HG02840 (cell line): ENCODE results near the gene RCBTB2.

ENCODE experiments used
- ATAC-seq: cut with Tn5 transposase; IDR thresholded peaks from one replicate; pipeline ENCODE4 v1.9.1; 2021; ENCODE audit warnings: mild to moderate bottlenecking, moderate library complexity, moderate number of reproducible peaks; ENCODE audit not compliant: unreplicated experiment, low FRiP score

Gene RCBTB2

GRCh38 chr13:48532256-48532505 lies 699 bp downstream of the RCBTB2 start:
- ATAC-seq = peak; percentile 12

DNA sequence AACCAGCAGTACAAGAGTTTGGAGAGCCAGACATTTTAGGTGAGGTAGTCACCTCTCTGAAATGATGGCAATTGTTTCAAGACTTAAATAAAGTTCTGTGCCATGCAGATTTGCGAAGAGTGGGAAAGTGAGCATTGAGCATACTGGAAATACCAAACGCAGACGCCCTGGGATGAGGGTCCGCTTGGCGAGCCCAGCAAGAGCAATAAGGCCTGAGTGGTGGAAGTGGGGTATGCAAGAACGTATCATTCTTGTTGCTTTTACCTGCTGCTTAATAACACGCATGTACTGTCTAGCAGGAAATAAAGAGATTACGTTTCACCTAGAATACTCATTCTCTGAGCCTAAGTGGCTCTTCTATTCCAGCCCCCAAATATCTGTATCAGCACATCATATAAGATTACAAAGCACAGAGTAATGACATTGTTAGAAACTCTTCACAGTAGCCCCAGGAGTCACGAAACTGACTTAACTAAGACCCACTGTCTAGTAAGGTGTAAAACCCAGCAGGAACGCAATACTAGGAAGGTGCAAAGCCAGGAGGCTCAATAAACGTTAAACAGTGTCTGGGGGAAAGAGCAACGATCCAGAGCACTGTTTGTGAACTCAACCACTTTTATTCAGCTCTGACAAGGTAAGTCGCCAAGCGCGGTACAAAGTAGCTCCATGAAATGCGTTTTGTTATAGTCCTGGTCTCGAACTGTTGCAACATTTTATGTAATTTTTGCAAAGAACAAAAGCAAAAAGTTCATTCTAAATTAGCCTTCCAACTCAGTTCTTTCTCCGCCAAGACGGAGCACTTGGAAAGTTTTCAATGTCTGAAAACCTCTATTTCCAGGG lies 1.2 kb downstream of the RCBTB2 start:
- no peak for ATAC-seq

DNA sequence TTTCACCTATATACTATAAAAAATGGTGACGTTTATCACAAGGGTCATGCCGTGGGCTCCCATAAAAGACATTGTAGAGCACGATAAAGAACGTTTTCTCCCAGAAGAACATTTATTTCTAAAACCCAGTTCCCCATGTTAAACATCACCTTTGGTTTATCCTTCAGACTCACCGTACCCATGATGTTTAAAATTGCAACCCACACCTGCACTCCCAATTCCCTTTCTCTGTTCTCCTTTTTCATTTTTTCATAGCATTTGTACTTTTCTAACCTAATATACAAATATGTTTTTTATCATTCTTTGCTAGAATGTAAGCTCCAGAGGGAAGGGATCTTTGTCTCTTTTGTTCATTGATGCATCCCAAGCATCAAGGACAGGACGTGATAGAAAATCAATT lies 2.0 kb downstream of the RCBTB2 start:
- ATAC-seq = no peak

GRCh38 chr13:48528720-48529119 lies 4.2 kb downstream of the RCBTB2 start:
- no peak for ATAC-seq

DNA sequence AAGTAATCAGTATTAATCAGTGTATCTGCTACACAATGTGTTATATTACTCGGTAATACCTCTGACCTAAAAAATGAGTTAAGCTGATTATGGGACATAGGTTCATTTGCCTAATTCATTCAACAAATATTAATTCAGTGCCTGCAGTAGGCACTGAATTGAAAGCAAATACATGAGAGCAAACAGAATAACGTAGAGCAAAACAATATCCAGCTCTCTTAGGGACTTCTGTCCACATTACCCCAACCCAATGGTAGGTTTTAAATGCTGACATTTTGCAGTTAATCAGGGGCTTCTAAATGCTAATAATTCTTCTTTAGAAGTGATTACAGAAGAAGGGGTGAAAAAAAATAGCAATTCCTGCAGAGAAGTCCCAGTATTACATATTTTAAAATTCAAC lies 4.9 kb downstream of the RCBTB2 start:
- ATAC-seq = no peak

DNA sequence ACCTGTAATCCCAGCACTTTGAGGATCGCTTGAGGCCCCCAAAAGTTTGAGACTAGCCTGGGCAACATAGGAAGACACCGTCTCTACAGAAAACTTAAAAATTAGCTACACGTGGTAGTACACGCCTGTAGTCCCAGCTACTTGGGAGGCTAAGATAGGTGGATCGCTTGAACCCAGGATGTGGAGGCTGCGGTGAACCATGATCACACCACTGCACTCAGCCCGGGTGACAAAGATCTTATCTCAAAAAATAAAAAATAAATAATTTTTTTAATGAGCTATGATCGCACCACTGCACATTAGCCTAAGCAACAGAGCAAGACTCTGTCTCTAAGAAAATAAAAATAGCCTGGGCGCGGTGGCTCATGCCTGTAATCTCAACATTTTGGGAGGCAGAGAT lies 6.6 kb downstream of the RCBTB2 start:
- ATAC-seq = no peak

- no peak for ATAC-seq
Measured at GRCh38 chr13:48518083-48518482, 14.8 kb downstream of the RCBTB2 start.

- ATAC-seq = no peak
Measured at GRCh38 chr13:48515732-48516131, 17.1 kb downstream of the RCBTB2 start.

DNA sequence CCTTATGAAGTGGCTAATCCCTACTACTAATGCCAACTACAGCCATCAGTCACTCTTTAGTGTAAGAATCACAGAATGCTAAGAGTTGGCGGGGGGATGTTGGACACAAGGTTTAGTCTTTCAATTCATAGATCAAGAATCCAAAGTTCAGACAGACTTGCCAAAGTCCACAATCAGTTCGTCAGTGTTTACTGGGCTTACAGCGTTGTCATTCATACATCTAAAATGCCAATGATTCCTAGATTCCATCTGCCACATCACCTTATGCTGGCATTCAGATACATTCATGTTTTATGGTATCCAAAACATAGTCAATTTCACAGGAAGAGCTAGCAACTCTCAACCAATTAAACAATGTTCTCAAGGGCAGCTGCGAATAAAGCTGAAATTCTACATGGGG lies 18.1 kb downstream of the RCBTB2 start:
- ATAC-seq = no peak

DNA sequence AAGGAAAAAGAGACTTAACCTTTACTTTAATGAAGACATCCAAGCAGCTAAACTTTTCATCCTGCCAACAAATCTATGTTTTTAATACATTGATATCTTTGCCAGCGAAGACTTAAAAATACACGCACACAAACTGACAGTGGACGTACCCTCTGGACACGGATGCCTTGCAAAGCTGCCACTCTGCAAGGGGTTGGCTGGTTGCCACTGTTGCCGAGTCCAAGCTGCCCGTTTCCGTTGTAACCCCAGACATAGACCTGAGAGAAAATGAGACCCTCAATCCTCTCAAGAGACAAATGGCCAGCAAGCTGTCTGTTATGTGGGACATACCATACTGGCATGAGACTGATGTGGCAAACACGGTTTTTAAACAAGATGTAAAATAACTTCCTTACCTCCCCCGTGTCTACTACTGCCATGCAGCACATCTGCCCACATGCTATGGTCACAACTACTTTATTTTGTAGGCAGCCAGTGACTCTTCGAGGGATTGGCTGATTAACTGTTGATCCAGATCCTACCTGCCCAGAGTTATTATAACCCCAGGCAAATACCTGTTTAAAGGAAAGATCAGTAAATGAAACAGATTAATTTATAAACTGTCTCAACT lies 21.2 kb downstream of the RCBTB2 start:
- ATAC-seq = no peak

DNA sequence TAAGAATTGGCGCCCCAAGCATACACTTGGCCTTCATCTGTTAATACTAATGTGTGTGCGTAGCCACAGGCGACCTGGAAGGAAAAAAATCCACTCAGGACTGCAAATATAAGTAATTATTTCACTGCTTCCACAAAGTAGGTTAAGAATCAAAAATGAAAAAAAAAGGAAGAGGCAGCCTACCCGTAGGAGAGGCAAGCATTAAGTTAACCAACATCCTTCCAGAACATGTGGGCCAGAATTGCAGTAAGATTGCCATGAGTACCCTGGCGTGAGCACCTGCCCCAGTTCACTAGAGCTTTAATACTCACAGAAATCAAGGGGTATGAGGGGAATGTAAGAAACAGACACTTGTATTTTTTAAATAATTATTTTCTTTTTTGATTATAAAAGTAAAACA lies 22.2 kb downstream of the RCBTB2 start:
- ATAC-seq = no peak

DNA sequence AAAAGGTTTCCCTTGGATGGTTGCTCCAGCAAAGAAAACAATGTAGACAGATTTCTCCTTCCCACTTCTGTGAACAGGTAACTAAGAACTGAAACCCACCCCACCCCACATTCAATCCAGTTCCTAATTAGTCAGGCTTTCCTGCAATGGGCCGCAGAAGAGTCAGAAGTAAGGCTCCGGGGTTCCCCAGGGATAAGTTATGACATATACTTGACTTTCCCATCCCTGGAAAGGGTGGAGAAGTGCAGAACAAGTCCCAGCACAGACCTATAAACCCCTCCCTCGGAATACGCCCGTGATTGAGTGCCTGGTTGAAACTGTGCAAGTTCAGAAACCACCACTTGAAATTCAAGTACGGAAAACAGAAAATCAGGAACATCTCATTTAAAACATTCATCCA lies 24.9 kb downstream of the RCBTB2 start:
- ATAC-seq = no peak

- ATAC-seq = no peak
Measured at GRCh38 chr13:48507021-48507420, 25.9 kb downstream of the RCBTB2 start.

GRCh38 chr13:48506092-48506701 lies 26.7 kb downstream of the RCBTB2 start:
- ATAC-seq = peak; percentile 26

DNA sequence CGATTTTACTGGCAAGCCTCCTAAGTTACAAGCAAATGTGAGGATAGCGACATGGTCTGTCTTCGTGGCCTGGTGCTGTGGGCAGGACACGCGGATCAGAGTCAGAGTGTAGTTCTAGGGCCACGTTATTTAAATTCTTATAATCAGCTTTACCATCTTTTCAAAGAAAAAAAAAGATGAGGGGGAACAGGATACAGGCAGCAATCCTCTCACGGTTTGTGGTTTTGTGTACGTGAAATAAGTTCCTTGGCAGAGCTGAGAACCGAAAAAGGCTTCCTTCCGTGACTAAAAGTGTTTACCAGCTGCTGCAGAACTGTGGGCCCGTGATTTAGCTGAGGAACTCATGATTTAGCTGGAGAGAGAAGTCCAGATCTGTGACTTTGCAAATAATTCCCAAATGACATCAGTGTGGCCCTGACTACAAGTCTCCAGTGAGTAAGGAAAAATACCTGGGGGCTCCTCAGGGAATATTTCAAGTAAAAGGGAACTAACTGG lies 27.2 kb downstream of the RCBTB2 start:
- ATAC-seq = peak; percentile 65

DNA sequence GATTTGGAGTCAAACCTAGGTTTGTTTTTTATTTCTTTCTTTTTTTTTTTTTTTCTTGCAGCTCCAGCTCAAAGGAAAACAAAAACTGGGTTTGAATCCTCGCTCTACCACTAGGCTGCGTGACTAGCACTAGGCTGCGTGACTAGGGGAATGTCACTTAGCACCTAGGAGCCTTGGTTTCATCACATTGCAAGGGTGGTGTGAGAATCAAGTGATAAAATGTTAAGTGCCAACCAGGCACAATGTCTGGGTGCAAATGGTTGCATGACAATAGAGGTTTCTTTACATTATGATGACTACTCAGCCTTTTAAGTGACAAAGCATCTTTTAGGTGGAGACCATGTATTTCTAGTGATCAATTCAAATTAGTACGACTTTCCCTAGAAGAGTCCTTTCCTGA lies 27.9 kb downstream of the RCBTB2 start:
- no peak for ATAC-seq

DNA sequence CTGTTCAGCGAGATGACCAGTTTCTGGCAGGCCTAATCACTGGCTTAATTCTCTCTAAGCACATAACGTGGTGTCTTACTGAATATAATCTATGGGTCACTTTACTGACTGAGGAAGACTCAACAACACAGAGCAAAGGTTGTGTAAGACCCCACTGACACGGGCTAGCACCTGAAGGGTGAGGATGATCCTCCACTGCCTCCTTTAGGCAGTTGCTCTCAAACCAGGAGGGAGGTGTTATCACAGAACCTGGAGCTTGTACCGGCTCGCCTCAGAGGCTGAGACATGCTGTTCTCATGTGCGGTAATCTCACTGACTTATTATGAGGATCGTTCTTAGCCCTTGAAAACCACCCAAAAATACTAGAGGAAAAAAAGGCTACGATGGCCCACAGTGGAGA lies 28.3 kb downstream of the RCBTB2 start:
- ATAC-seq = no peak

- no peak for ATAC-seq
Measured at GRCh38 chr13:48502601-48503319, 30.1 kb downstream of the RCBTB2 start.

GRCh38 chr13:48501705-48502104 lies 31.2 kb downstream of the RCBTB2 start:
- ATAC-seq = no peak

GRCh38 chr13:48500652-48501197 lies 32.2 kb downstream of the RCBTB2 start:
- ATAC-seq = no peak

DNA sequence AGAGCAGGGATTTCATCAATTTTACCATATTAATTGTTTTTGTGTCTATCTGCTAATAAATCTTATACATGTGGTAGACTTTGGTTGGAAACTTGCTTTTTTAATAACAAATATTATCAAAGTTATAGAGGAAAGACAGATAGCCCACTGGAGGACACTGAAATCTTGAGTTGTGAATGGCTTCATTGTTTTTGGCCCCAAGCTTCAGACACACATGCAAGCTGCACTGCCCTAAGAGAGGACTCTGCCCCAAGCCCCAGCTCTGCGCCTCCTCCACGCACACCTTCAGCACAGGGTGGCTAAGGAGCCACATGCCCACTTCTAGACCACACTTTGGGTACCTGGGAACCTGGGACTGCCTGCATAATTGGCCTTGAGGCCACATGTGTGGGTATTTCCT lies 35.2 kb downstream of the RCBTB2 start:
- no peak for ATAC-seq
